Breast epithelium (tissue), 4 donors: ENCODE measurements around the gene CRELD2. TPM values are rescaled to one million over a fixed set of nuclear protein-coding genes. Genes with fewer than 3 reads are reported as not detected.

Experiments
- DNase-seq, 2 donors: peaks; one replicate each; pipeline ENCODE4 v3.0.0-alpha.2; 2019; ENCODE audit warnings: low spot score in 2 of 2
- H3K27ac ChIP-seq, 2 donors: fragments of 200-600 bp; sonication (generic) in 1 of 2; one replicate each; pipeline ENCODE4 v1.5.1; 2016 to 2019; ENCODE audit warnings: mild to moderate bottlenecking in 1 of 2
- H3K27me3 ChIP-seq, 2 donors: fragments of 200-600 bp; sonication (generic) in 1 of 2; one replicate each; pipeline versions ENCODE4 v1.5.1 to v1.6.0; 2017 to 2019; ENCODE audit warnings: control low read depth in 1 of 2, mild to moderate bottlenecking in 1 of 2
- H3K36me3 ChIP-seq: fragments of 200-600 bp; one replicate; pipeline ENCODE4 v1.5.1; 2019
- H3K4me1 ChIP-seq, 2 donors: fragments of 200-600 bp; sonication (generic); one replicate each; pipeline ENCODE4 v1.5.1; 2016 to 2019; ENCODE audit warnings: control low read depth in 1 of 2
- H3K4me3 ChIP-seq, 3 donors: fragments of 200-600 bp; sonication (generic); 1 replicate in 2 of 3; 2 replicates in 1 of 3; pipeline ENCODE4 v1.5.1; 2016 to 2019; ENCODE audit warnings: mild to moderate bottlenecking in 3 of 3, moderate library complexity in 2 of 3
- H3K9me3 ChIP-seq, 2 donors: fragments of 200-600 bp; sonication (generic) in 1 of 2; one replicate each; pipeline ENCODE4 v1.5.1; 2016 to 2019; ENCODE audit warnings: control low read depth in 1 of 2
- CTCF ChIP-seq, 3 donors: fragments of 450-650 bp; IDR thresholded peaks; one replicate each; pipeline ENCODE4 v1.5.1; 2016 to 2017; ENCODE audit warnings: antibody characterized with exemption in 3 of 3, mild to moderate bottlenecking in 3 of 3, moderate library complexity in 3 of 3
- POLR2A ChIP-seq: fragments of 450-650 bp; IDR thresholded peaks from one replicate; pipeline ENCODE4 v1.6.1; 2016; ENCODE audit warnings: antibody characterized with exemption, mild to moderate bottlenecking, moderate library complexity
- POLR2AphosphoS5 ChIP-seq, 3 donors: sonication (generic); formaldehyde crosslinking; IDR thresholded peaks; one replicate each; pipeline ENCODE4 v1.6.1; 2017; ENCODE audit warnings: antibody characterized with exemption in 3 of 3
- intact Hi-C: fragments of 100-400 bp; cut with DNase I; formaldehyde crosslinking; loops from one replicate; pipeline ENCODE4 v1.15.1; 2023; ENCODE audit warnings: low total_unique reads
- total RNA-seq, 3 donors: library from RNA; depleted of rRNA; stranded (reverse); fragments of >200 nt; gene quantifications; one replicate each; pipeline ENCODE4 v1.1.0, GENCODE V29; 2016

The CRELD2 gene
- total RNA-seq, 3 donors from 2014 or later, result 20.6 to 59.3 (median 39.5) TPM

GRCh38 chr22:49962012-49962750, 43.7 kb downstream of the CRELD2 start:
- peak overlapping the region; percentile 73 to 95 (median 92) for H3K4me3 ChIP-seq
- peak overlapping the region; percentile 96 to 99 for H3K27ac ChIP-seq
- intact Hi-C loops, result loop anchor here (1.0 kb wide), 1 partner anchor 27 kb away; no protein-coding TSS in a partner anchor
- H3K9me3 ChIP-seq, result no peaks in the 10 kb centered on the region
- H3K36me3 ChIP-seq, result no peaks in the 10 kb centered on the region
- DNase-seq, result peak; percentile 94 to 95
- TF ChIP-seq CTCF (IDR thresholded peaks at IDR 0.05) (peak in 1 of 3 donors; percentile 21), POLR2A (no peak), POLR2AphosphoS5 (IDR thresholded peaks at IDR 0.05) (peak; percentile 46 to 77 (median 74))
- H3K27me3 ChIP-seq, result no peaks in the 10 kb centered on the region
- peaks cover 36 to 49% of the 10 kb centered on the region in 2 donors for H3K4me1 ChIP-seq

GRCh38 chr22:49962751-49963646, 44.6 kb downstream of the CRELD2 start:
- Histone ChIP-seq H3K36me3 (no peaks in the 10 kb centered on the region), H3K4me3 (peak overlapping the region; percentile 73 to 95 (median 92)), H3K27me3 (no peaks in the 10 kb centered on the region), H3K9me3 (no peaks in the 10 kb centered on the region), H3K4me1 (peaks cover 36 to 49% of the 10 kb centered on the region in 2 donors), H3K27ac (peak overlapping the region; percentile 96 to 99)
- intact Hi-C loops, result loop anchor here (1.0 kb wide), 1 partner anchor 28 kb away; no protein-coding TSS in a partner anchor
- peak; percentile 36 to 50 for DNase-seq
- TF ChIP-seq CTCF (IDR thresholded peaks at IDR 0.05) (no peak), POLR2A (no peak), POLR2AphosphoS5 (IDR thresholded peaks at IDR 0.05) (peak in 2 of 3 donors; percentile 2 to 7)

GRCh38 chr22:49963647-49964026, 45.2 kb downstream of the CRELD2 start:
- peak overlapping the region; percentile 73 to 95 (median 92) for H3K4me3 ChIP-seq
- DNase-seq, result peak; percentile 28 to 53
- H3K27me3 ChIP-seq, result no peaks in the 10 kb centered on the region
- intact Hi-C loops, result no loop called here
- H3K4me1 ChIP-seq, result peaks cover 36 to 49% of the 10 kb centered on the region in 2 donors
- H3K36me3 ChIP-seq, result no peaks in the 10 kb centered on the region
- TF ChIP-seq CTCF (IDR thresholded peaks at IDR 0.05) (no peak), POLR2A (no peak), POLR2AphosphoS5 (IDR thresholded peaks at IDR 0.05) (no peak)
- H3K27ac ChIP-seq, result peak overlapping the region; percentile 96 to 99
- H3K9me3 ChIP-seq, result no peaks in the 10 kb centered on the region

GRCh38 chr22:49964136-49965090, 46.0 kb downstream of the CRELD2 start:
- peak overlapping the region; percentile 73 to 95 (median 92) for H3K4me3 ChIP-seq
- no peaks in the 10 kb centered on the region for H3K27me3 ChIP-seq
- peaks cover 32 to 42% of the 10 kb centered on the region in 2 donors for H3K4me1 ChIP-seq
- H3K36me3 ChIP-seq, result no peaks in the 10 kb centered on the region
- TF ChIP-seq CTCF (IDR thresholded peaks at IDR 0.05) (no peak), POLR2A (no peak), POLR2AphosphoS5 (IDR thresholded peaks at IDR 0.05) (no peak)
- DNase-seq, result peak; percentile 23 to 46
- intact Hi-C loops, result no loop called here
- H3K27ac ChIP-seq, result peak overlapping the region; percentile 90 to 96
- H3K9me3 ChIP-seq, result no peaks in the 10 kb centered on the region
